NCI-H2081 treated with DMSO at 0.1 percent for 48 hours (cell line): ENCODE results near the gene JAZF1.

Source experiments
- DNase-seq: peaks from one replicate; lab custom pipeline; 2025; lab: John Stamatoyannopoulos, UW

JAZF1 gene

DNA sequence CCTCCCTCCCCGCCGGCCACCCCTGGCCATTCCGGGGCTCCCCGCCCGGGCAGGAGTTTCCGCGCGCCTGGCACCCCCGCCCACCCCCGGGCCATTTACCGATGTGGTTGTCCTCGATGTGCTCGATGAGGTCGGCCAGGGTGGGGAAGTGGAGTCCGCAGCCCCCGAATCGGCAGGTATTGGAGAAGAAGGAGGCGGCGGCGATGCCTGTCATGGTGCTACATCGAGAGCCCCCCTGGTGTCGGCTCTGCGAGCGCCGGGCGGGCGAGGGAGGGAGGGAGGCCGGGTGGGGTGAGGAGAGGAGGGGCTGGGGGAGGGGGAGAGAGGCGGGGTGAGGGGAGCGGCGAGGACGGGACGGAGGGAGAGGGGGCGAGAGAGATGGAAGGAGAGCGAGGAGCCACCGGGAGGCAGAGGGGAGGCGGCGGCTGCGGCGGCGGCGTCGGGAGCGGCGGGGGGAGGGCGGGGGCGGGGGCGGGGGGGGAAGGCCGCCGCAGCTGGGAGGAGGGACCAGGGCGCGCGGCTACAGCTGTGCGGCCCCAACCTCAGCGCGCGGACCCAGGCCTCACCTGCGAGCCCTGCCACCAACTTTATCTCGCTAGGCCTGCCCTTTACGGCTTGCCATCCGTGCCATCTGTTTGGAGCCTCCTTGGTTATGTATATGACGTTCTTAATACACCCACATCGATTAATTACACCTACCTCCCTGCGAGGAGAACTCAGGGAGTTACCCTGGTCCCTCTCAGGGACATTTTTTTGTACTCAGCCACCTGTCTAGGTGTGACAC is at the start of gene JAZF1:
Gene JAZF1 (minus strand): TSS at position 432 of the 784 bp plus-strand sequence.
- DNase-seq, result no peak

GRCh38 chr7:28230261-28230660 is 49.7 kb upstream of the JAZF1 start:
- no peak for DNase-seq

- DNase-seq, result no peak
Measured at GRCh38 chr7:28228396-28228795, 47.8 kb upstream of the JAZF1 start.

DNA sequence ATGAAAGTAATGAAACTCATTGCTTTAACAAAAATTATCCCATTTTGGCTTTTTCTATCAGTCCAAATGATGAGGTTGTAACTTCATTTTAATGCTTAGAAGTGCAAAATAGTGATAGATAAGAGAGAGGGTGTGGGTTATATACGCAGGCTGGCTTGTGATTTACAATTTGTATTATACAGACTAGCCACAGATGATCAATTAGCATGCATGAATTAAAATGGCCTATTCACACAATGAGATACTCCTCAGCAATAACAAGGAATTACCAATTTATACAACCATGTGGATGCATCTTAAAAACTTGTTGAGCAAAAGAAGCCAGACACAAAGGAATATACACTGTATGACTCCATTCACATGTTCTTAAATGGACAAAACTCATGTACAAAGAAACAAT is 45.4 kb upstream of the JAZF1 start:
- no peak for DNase-seq

- no peak for DNase-seq
Measured at GRCh38 chr7:28225576-28225975, 45.0 kb upstream of the JAZF1 start.

- DNase-seq, result no peak
Measured at GRCh38 chr7:28224675-28225074, 44.1 kb upstream of the JAZF1 start.

DNA sequence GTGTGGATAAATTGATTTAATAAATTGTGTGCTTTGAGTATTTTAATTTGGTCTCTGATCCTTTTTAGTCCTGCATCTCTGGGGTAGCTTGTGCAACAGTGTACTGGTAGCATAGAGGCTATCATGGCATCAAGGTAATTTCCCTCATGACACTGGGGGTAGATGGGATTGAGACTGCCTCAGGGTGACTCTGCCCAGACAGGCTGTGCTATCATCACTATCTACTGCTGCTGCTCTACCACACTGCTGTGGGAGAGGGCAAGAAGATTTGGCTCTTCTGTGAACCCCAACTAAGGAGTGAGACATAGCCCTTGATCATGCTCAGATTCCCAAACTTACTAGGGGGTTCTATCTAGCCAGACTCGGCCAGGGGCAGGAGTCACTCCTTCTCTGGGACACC is 43.6 kb upstream of the JAZF1 start:
- no peak for DNase-seq

- no peak for DNase-seq
Measured at GRCh38 chr7:28222636-28223035, 42.0 kb upstream of the JAZF1 start.

DNA sequence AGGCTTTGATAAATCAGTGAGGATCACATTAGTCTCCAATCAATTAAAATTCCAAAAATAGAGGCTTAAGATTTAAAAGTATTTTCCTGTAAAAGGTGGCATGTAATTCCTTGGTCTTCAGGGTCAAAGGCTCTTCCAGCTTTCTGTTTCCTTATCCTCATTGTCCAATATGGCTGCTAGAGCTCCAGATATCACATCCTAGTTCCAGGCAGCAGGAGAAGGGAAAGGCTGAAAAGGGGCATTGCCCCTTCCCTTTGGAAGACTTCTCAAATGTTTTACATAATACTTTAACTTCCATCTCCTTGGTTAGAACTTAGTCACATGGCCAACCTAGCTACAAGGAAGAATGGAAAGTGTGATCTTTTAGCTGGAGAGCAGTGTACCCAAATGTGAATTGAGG is 39.2 kb upstream of the JAZF1 start:
- DNase-seq, result no peak

DNA sequence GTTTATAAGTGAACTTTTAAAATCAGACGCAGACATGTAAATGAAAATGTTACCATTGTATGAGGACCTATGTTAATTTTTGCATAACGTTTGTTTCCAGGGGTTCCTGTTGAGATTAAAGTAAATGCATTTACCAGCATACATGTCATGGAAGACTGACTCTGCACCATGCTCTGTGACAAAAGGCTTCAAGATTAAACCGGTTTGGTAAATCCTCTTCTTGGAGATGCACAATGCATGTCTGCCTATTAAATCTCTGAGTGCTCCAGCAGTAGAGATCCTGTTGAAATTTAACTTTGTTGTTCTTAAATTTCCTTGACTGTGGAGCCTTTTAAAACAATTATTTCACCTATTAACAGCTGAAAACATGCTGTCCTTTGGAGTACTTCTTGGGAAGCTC is 36.5 kb upstream of the JAZF1 start:
- DNase-seq, result no peak

GRCh38 chr7:28211006-28211405 is 30.4 kb upstream of the JAZF1 start:
- no peak for DNase-seq

DNA sequence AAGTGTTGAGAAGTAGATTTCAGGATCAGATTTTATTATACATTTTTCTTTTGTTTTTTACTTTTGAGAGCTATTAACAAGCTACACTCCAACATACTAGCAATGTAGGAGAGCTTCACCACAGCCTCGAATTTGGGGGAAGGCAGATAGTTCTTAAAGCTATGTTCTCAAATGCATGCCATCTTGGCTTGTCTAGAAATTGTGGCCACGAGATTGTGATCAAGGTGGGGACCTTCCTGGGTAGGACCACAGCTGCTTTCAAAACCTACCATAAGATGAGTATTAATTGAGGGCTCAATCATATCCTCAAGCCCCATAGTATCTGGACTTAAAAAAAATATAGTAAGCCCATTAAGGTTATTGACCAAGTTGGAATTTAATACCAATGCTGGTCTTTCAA is 27.9 kb upstream of the JAZF1 start:
- DNase-seq, result no peak

DNA sequence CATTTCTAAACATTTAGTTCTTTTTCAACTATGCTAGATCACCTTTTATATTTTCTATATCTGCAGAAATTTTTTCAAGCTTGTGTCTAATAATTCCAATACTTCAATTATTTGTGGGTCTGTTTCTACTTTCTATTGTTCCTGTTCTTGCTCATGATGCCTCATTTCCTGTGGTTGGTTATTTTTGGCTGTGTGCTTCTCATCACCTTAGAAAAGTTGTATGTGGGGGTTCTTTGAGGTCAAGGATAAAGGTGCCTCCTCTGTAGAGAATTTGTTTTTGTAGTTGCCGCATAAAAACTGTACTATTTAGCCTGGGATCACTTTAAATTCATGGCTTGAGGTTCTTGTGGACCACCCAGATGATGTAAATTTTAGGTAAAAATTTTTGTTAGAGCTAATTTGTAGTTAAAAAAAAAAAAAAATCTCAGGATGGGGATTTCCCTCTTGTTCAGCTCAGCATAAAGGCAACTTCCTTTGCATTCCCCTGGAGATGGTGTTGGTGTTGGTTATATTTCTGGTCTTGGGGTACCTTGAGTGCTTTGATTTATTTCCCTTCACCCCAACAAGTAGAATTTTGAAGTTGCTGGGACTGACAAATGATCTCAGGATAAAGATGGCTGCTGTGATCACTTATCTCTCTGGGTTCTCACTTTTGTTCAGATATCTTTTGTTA is 27.0 kb upstream of the JAZF1 start:
- no peak for DNase-seq

DNA sequence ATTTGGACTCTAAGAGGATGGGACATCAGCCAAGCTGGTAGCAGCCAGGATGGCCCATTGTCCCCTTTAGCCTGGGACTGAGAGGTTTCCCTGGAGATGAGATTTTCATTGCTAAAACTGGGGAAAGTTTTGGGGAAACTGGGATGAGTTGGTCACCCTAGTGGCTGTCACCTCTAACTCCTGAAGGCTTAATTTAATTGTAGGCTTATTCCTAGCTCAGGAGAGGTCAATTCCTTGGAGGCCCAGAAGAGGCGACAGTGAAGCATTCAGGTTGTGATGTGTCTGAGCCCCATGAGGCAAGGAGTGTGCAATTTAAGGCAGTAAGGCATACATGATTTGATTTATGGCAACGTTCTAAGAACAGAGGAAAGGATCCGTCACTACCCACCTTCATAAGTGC is 24.9 kb upstream of the JAZF1 start:
- DNase-seq, result no peak

- DNase-seq, result no peak
Measured at GRCh38 chr7:28203508-28204240, 23.1 kb upstream of the JAZF1 start.

DNA sequence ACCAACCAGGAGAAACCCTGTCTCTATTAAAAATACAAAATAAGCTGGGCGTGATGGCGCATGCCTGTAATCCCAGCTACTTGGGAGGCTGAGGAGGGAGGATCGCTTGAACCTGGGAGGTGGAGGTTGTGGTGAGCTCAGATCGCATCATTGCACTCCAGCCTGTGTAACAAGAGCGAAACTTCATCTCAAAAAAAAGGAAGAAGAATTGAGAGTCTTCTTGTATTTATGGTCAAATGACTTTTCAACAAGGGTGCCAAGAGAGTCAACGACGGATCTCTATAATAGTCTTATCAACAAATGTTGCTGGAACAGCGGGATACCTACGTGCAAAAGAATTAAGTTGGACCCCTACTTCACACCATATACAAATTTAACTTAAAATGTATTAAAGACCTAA is 21.6 kb upstream of the JAZF1 start:
- no peak for DNase-seq

DNA sequence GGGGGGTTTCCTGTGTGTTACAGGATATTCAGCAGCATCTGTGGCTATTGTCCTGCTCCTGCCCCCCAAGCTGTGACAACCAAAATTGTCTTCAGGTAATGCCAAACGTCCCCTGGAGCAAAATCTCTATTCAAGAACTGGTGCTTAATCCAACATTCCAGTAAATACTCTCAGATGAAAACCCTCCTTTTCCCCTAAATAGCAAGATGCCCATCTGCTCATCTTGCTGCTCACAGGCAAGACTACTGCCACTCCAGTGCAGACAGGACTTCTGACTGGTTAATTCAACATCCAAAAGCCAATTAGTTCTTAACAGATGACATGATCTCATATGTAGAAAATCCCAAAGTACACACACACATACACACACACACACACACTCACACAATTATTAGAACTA is 20.5 kb upstream of the JAZF1 start:
- DNase-seq, result no peak

- no peak for DNase-seq
Measured at GRCh38 chr7:28200598-28200997, 20.0 kb upstream of the JAZF1 start.

DNA sequence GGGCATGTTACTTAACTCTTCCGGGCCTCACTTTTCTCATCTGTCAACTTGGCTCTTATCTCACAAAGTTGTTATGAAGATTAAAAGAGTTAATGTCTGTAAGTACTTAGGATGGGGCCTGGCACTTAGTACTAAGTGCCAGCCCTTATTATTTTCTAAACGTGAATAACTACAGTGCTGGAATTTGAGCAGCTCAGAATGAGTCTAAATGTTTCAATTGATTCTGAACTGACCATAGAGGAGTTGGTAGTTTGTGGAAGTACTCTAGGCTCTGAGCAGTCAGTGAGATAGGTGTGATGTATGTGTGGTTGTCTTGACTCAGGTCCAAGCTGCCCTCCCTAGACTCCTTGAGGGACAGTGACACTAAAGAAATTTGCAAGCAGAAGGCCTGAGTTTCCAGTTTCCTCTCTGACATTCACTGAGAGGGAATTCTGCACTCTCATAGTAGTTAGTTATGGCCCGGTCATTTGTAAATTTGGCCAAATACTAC is 18.5 kb upstream of the JAZF1 start:
- DNase-seq, result no peak

GRCh38 chr7:28195910-28196620 is 15.5 kb upstream of the JAZF1 start:
- no peak for DNase-seq

- DNase-seq, result no peak
Measured at GRCh38 chr7:28192786-28193585, 12.4 kb upstream of the JAZF1 start.
